Endothelial cell of umbilical vein (primary cell): Measurements from ENCODE around the gene YPEL1. TPM values are rescaled to one million over a fixed set of nuclear protein-coding genes. Genes with fewer than 3 reads are reported as not detected.

ENCODE experiments used
- BruUV-seq: library from RNA; stranded (reverse); fragments of 400-500 nt; replicated peaks from 2 replicates; lab custom pipeline; 2021; lab: Mats Ljungman, UMichigan
- CTCF ChIA-PET: fragments of 300-600, 350-600 bp; sonication (Branson Sonifier 250); formaldehyde crosslinking; loops from one replicate; lab custom pipeline; 2021; ENCODE audit warnings: antibody characterized with exemption, inconsistent platforms; lab: Charles Lee
- POLR2A ChIA-PET: fragments of 300-600, 350-600 bp; sonication (Branson Sonifier 250); formaldehyde crosslinking; loops from one replicate; lab custom pipeline; 2021; ENCODE audit warnings: antibody characterized with exemption, inconsistent platforms; lab: Charles Lee
- DNase-seq: peaks from one replicate; pipeline ENCODE4 v3.0.0-alpha.2; 2011; ENCODE audit warnings: low read depth, low spot score
- FAIRE-seq: peaks from 2 replicates; lab custom pipeline; 2011; peaks lifted over from hg19 to GRCh38; lab: Jason Lieb, UNC
- H2AFZ ChIP-seq: 2 replicates; pipeline ENCODE4 v1.6.0; 2012; ENCODE audit warnings: low read depth, low read length, control low read depth, inconsistent platforms
- H3K27ac ChIP-seq: 2 replicates; pipeline ENCODE4 v1.5.1; 2011; ENCODE audit warnings: low read depth, mild to moderate bottlenecking, control low read depth, low read length, moderate library complexity; ENCODE audit not compliant: insufficient read depth
- H3K27me3 ChIP-seq, 2 experiments: 2 replicates each; pipeline versions ENCODE4 v1.6.0 to v1.6.1; 2011; ENCODE audit warnings: low read length in 2 of 2, mixed read lengths in 1 of 2; ENCODE audit not compliant: control insufficient read depth in 2 of 2, insufficient read depth in 2 of 2
- H3K36me3 ChIP-seq, 2 experiments: 2 replicates in 1 of 2; 3 replicates in 1 of 2; pipeline ENCODE4 v1.5.1; 2011; ENCODE audit warnings: low read length in 2 of 2, mild to moderate bottlenecking in 1 of 2, moderate library complexity in 1 of 2; ENCODE audit not compliant: control insufficient read depth in 2 of 2, insufficient read depth in 2 of 2; ENCODE audit errors: extremely low read depth in 1 of 2
- H3K4me1 ChIP-seq: 3 replicates; pipeline ENCODE4 v1.5.1; 2011; ENCODE audit warnings: mild to moderate bottlenecking, low read length; ENCODE audit not compliant: control insufficient read depth, insufficient read depth; ENCODE audit errors: extremely low read depth
- H3K4me2 ChIP-seq: 2 replicates; pipeline ENCODE4 v1.6.1; 2011; ENCODE audit warnings: low read length, control low read depth, mixed read lengths; ENCODE audit not compliant: insufficient read depth
- H3K4me3 ChIP-seq, 3 experiments: fragments of 200-600 bp in 1 of 3; sonication (generic), shearing (Covaris generic) in 1 of 3; replicated peaks in 1 of 3; 2 replicates each; pipeline ENCODE4 v1.5.1; 2011 to 2016; ENCODE audit warnings: control low read depth in 3 of 3, low read length in 3 of 3, mild to moderate bottlenecking in 2 of 3, inconsistent platforms in 1 of 3, low read depth in 1 of 3, moderate library complexity in 1 of 3; ENCODE audit not compliant: insufficient read depth in 1 of 3
- H3K79me2 ChIP-seq: 2 replicates; pipeline ENCODE4 v1.6.0; 2012; ENCODE audit warnings: low read length, inconsistent platforms; ENCODE audit not compliant: control insufficient read depth, insufficient read depth
- H3K9ac ChIP-seq: replicated peaks from 2 replicates; pipeline ENCODE3; 2011; ENCODE audit warnings: low read length, control low read depth; ENCODE audit not compliant: insufficient read depth; ENCODE audit errors: extremely low read depth
- H3K9me1 ChIP-seq: replicated peaks from 3 replicates; pipeline ENCODE4 v1.6.0; 2011; ENCODE audit warnings: mild to moderate bottlenecking, low read length; ENCODE audit not compliant: control insufficient read depth, insufficient read depth; ENCODE audit errors: extremely low read depth
- H3K9me3 ChIP-seq: replicated peaks from 2 replicates; pipeline ENCODE4 v1.5.1; 2012; ENCODE audit warnings: low read length, inconsistent platforms; ENCODE audit not compliant: control insufficient read depth, insufficient read depth
- H4K20me1 ChIP-seq: replicated peaks from 2 replicates; pipeline ENCODE3; 2011; ENCODE audit warnings: mild to moderate bottlenecking, low read length; ENCODE audit not compliant: control insufficient read depth, insufficient read depth; ENCODE audit errors: extremely low read depth
- EZH2 ChIP-seq: IDR thresholded peaks from 2 replicates; pipeline ENCODE4 v1.6.1; 2012; ENCODE audit warnings: borderline replicate concordance, low read depth, mild to moderate bottlenecking, moderate library complexity, low read length, inconsistent platforms; ENCODE audit not compliant: severe bottlenecking
- FOS ChIP-seq: IDR thresholded peaks from 2 replicates; pipeline ENCODE4 v1.6.1; 2011; ENCODE audit warnings: mild to moderate bottlenecking, low read length, moderate library complexity, borderline replicate concordance; ENCODE audit not compliant: insufficient read depth
- GATA2 ChIP-seq: IDR thresholded peaks from 2 replicates; pipeline ENCODE4 v1.7.0; 2011; ENCODE audit warnings: low read depth, mild to moderate bottlenecking, moderate library complexity, mixed read lengths, low read length; ENCODE audit not compliant: insufficient read length, insufficient read depth
- JUN ChIP-seq: IDR thresholded peaks from 2 replicates; pipeline ENCODE4 v1.6.1; 2011; ENCODE audit warnings: borderline replicate concordance, low read depth; ENCODE audit not compliant: insufficient read length, insufficient read depth
- MAX ChIP-seq: IDR thresholded peaks from 2 replicates; pipeline ENCODE4 v1.6.1; 2011; ENCODE audit not compliant: insufficient read depth, insufficient read length
- MYC ChIP-seq: IDR thresholded peaks from one replicate; pipeline ENCODE4 v1.6.1; 2011; ENCODE audit warnings: mild to moderate bottlenecking, low read depth, low read length
- POLR2A ChIP-seq: IDR thresholded peaks from 2 replicates; pipeline ENCODE4 v1.6.1; 2012; ENCODE audit warnings: low read depth, mild to moderate bottlenecking, control low read depth, low read length
- POLR2AphosphoS5 ChIP-seq: IDR thresholded peaks from 2 replicates; pipeline ENCODE4 v1.6.1; 2012; ENCODE audit warnings: low read depth, mild to moderate bottlenecking, control low read depth, low read length, moderate library complexity; ENCODE audit not compliant: insufficient read depth
- dilution Hi-C: fragments of 300-500 bp; cut with MboI; formaldehyde crosslinking; loops from one replicate; pipeline ENCODE4 v1.15.0; 2019; ENCODE audit warnings: low sequenced_read_pairs; ENCODE audit not compliant: extremely low pct_ligation_motif_present
- intact Hi-C: fragments of 100-400 bp; cut with micrococcal nuclease; formaldehyde crosslinking; loops from one replicate; pipeline ENCODE4 v1.10.0; 2022
- polyA plus RNA-seq, 4 experiments: library from polyadenylated mRNA; depleted of rRNA in 3 of 4; stranded (reverse) in 3 of 4; unstranded in 1 of 4; fragments of >200 nt; gene quantifications; 2 replicates each; pipeline versions ENCODE4 v1.2.1 to v1.2.3, GENCODE V29; 2011 to 2012; ENCODE audit warnings: missing spikeins in 1 of 4
- total RNA-seq: library from RNA; stranded (reverse); gene quantifications from 2 replicates; pipeline ENCODE4 v1.2.3, GENCODE V29; 2021
- TF ChIP-seq, protein P1 (sequence below), 2 donors: IDR thresholded peaks; 1 replicate in 1 of 2; 2 replicates in 1 of 2; pipeline ENCODE4 v1.5.1; 2011; ENCODE audit warnings: low read length in 2 of 2, mild to moderate bottlenecking in 2 of 2, moderate library complexity in 2 of 2, control low read depth in 1 of 2, inconsistent platforms in 1 of 2, low read depth in 1 of 2; ENCODE audit not compliant: insufficient read depth in 1 of 2; ENCODE audit errors: extremely low read depth in 1 of 2

YPEL1 gene
- total and polyA plus RNA-seq, 2 donors (not counting 3 experiments of a cell fraction or from before 2014, with no cell fraction given) = 3.7 to 6.2 TPM

GRCh38 chr22:21708960-21709359 is 26.6 kb downstream of the YPEL1 start:
- no TSS peak for BruUV-seq
- DNase-seq (no peak), FAIRE-seq (no peak)
- no peak overlapping the region for H3K9ac ChIP-seq
- no peak overlapping the region for H3K4me3 ChIP-seq
- ChIA-PET POLR2A (no interaction called here), CTCF (interaction anchor here (1.0 to 1.8 kb wide), 2 partner anchors 22 to 230 kb away, joined by 4 to 5 read pairs; no protein-coding TSS in a partner anchor)
- TF ChIP-seq GATA2 = no peak
- no peak for TF ChIP-seq MAX
- TF ChIP-seq FOS = no peak
- TF ChIP-seq, protein P1, sequence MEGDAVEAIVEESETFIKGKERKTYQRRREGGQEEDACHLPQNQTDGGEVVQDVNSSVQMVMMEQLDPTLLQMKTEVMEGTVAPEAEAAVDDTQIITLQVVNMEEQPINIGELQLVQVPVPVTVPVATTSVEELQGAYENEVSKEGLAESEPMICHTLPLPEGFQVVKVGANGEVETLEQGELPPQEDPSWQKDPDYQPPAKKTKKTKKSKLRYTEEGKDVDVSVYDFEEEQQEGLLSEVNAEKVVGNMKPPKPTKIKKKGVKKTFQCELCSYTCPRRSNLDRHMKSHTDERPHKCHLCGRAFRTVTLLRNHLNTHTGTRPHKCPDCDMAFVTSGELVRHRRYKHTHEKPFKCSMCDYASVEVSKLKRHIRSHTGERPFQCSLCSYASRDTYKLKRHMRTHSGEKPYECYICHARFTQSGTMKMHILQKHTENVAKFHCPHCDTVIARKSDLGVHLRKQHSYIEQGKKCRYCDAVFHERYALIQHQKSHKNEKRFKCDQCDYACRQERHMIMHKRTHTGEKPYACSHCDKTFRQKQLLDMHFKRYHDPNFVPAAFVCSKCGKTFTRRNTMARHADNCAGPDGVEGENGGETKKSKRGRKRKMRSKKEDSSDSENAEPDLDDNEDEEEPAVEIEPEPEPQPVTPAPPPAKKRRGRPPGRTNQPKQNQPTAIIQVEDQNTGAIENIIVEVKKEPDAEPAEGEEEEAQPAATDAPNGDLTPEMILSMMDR (IDR thresholded peaks at IDR 0.05; ENCODE audit: extremely low read depth in 1 of 2, insufficient read depth in 1 of 2, low read depth in 1 of 2, low read length in 2 of 2) = no peak
- no peak for TF ChIP-seq JUN
- no peak for TF ChIP-seq EZH2
- no peak for TF ChIP-seq MYC
- no peak for TF ChIP-seq POLR2AphosphoS5
- no peak for TF ChIP-seq POLR2A
- H3K36me3 ChIP-seq = no peaks in the 10 kb centered on the region
- no peaks in the 10 kb centered on the region for H4K20me1 ChIP-seq
- H3K4me2 ChIP-seq = no peak overlapping the region
- peaks cover 3% of the 10 kb centered on the region for H3K4me1 ChIP-seq
- no peaks in the 10 kb centered on the region for H3K27me3 ChIP-seq
- no peak overlapping the region for H3K27ac ChIP-seq
- dilution Hi-C loops = loop anchor here (25.0 kb wide), 1 partner anchor 228 kb away; no protein-coding TSS in a partner anchor
- intact Hi-C loops = no loop called here
- H3K9me1 ChIP-seq = no peaks in the 10 kb centered on the region
- H3K9me3 ChIP-seq = no peaks in the 10 kb centered on the region
- no peak overlapping the region for H2AFZ ChIP-seq
- H3K79me2 ChIP-seq = no peaks in the 10 kb centered on the region
